Endothelial cell of umbilical vein (primary cell): ENCODE data around the gene IRX1. TPM values are rescaled to one million over a fixed set of nuclear protein-coding genes. Genes with fewer than 3 reads are reported as not detected.

Experiments used
- BruUV-seq: library from RNA; stranded (reverse); fragments of 400-500 nt; replicated peaks from 2 replicates; lab custom pipeline; 2021; lab: Mats Ljungman, UMichigan
- CTCF ChIA-PET: fragments of 300-600, 350-600 bp; sonication (Branson Sonifier 250); formaldehyde crosslinking; loops from one replicate; lab custom pipeline; 2021; ENCODE audit warnings: antibody characterized with exemption, inconsistent platforms; lab: Charles Lee
- POLR2A ChIA-PET: fragments of 300-600, 350-600 bp; sonication (Branson Sonifier 250); formaldehyde crosslinking; loops from one replicate; lab custom pipeline; 2021; ENCODE audit warnings: antibody characterized with exemption, inconsistent platforms; lab: Charles Lee
- DNase-seq: peaks from one replicate; pipeline ENCODE4 v3.0.0-alpha.2; 2011; ENCODE audit warnings: low read depth, low spot score
- FAIRE-seq: peaks from 2 replicates; lab custom pipeline; 2011; peaks lifted over from hg19 to GRCh38; lab: Jason Lieb, UNC
- H2AFZ ChIP-seq: 2 replicates; pipeline ENCODE4 v1.6.0; 2012; ENCODE audit warnings: low read depth, low read length, control low read depth, inconsistent platforms
- H3K27ac ChIP-seq: 2 replicates; pipeline ENCODE4 v1.5.1; 2011; ENCODE audit warnings: low read depth, mild to moderate bottlenecking, control low read depth, low read length, moderate library complexity; ENCODE audit not compliant: insufficient read depth
- H3K27me3 ChIP-seq, 2 experiments: 2 replicates each; pipeline versions ENCODE4 v1.6.0 to v1.6.1; 2011; ENCODE audit warnings: low read length in 2 of 2, mixed read lengths in 1 of 2; ENCODE audit not compliant: control insufficient read depth in 2 of 2, insufficient read depth in 2 of 2
- H3K36me3 ChIP-seq, 2 experiments: 2 replicates in 1 of 2; 3 replicates in 1 of 2; pipeline ENCODE4 v1.5.1; 2011; ENCODE audit warnings: low read length in 2 of 2, mild to moderate bottlenecking in 1 of 2, moderate library complexity in 1 of 2; ENCODE audit not compliant: control insufficient read depth in 2 of 2, insufficient read depth in 2 of 2; ENCODE audit errors: extremely low read depth in 1 of 2
- H3K4me1 ChIP-seq: 3 replicates; pipeline ENCODE4 v1.5.1; 2011; ENCODE audit warnings: mild to moderate bottlenecking, low read length; ENCODE audit not compliant: control insufficient read depth, insufficient read depth; ENCODE audit errors: extremely low read depth
- H3K4me2 ChIP-seq: 2 replicates; pipeline ENCODE4 v1.6.1; 2011; ENCODE audit warnings: low read length, control low read depth, mixed read lengths; ENCODE audit not compliant: insufficient read depth
- H3K4me3 ChIP-seq, 3 experiments: fragments of 200-600 bp in 1 of 3; sonication (generic), shearing (Covaris generic) in 1 of 3; replicated peaks in 1 of 3; 2 replicates each; pipeline ENCODE4 v1.5.1; 2011 to 2016; ENCODE audit warnings: control low read depth in 3 of 3, low read length in 3 of 3, mild to moderate bottlenecking in 2 of 3, inconsistent platforms in 1 of 3, low read depth in 1 of 3, moderate library complexity in 1 of 3; ENCODE audit not compliant: insufficient read depth in 1 of 3
- H3K79me2 ChIP-seq: 2 replicates; pipeline ENCODE4 v1.6.0; 2012; ENCODE audit warnings: low read length, inconsistent platforms; ENCODE audit not compliant: control insufficient read depth, insufficient read depth
- H3K9ac ChIP-seq: replicated peaks from 2 replicates; pipeline ENCODE3; 2011; ENCODE audit warnings: low read length, control low read depth; ENCODE audit not compliant: insufficient read depth; ENCODE audit errors: extremely low read depth
- H3K9me1 ChIP-seq: replicated peaks from 3 replicates; pipeline ENCODE4 v1.6.0; 2011; ENCODE audit warnings: mild to moderate bottlenecking, low read length; ENCODE audit not compliant: control insufficient read depth, insufficient read depth; ENCODE audit errors: extremely low read depth
- H3K9me3 ChIP-seq: replicated peaks from 2 replicates; pipeline ENCODE4 v1.5.1; 2012; ENCODE audit warnings: low read length, inconsistent platforms; ENCODE audit not compliant: control insufficient read depth, insufficient read depth
- H4K20me1 ChIP-seq: replicated peaks from 2 replicates; pipeline ENCODE3; 2011; ENCODE audit warnings: mild to moderate bottlenecking, low read length; ENCODE audit not compliant: control insufficient read depth, insufficient read depth; ENCODE audit errors: extremely low read depth
- CTCF ChIP-seq, 2 donors: IDR thresholded peaks; 1 replicate in 1 of 2; 2 replicates in 1 of 2; pipeline ENCODE4 v1.5.1; 2011; ENCODE audit warnings: low read length in 2 of 2, mild to moderate bottlenecking in 2 of 2, moderate library complexity in 2 of 2, control low read depth in 1 of 2, inconsistent platforms in 1 of 2, low read depth in 1 of 2; ENCODE audit not compliant: insufficient read depth in 1 of 2; ENCODE audit errors: extremely low read depth in 1 of 2
- EZH2 ChIP-seq: IDR thresholded peaks from 2 replicates; pipeline ENCODE4 v1.6.1; 2012; ENCODE audit warnings: borderline replicate concordance, low read depth, mild to moderate bottlenecking, moderate library complexity, low read length, inconsistent platforms; ENCODE audit not compliant: severe bottlenecking
- FOS ChIP-seq: IDR thresholded peaks from 2 replicates; pipeline ENCODE4 v1.6.1; 2011; ENCODE audit warnings: mild to moderate bottlenecking, low read length, moderate library complexity, borderline replicate concordance; ENCODE audit not compliant: insufficient read depth
- GATA2 ChIP-seq: IDR thresholded peaks from 2 replicates; pipeline ENCODE4 v1.7.0; 2011; ENCODE audit warnings: low read depth, mild to moderate bottlenecking, moderate library complexity, mixed read lengths, low read length; ENCODE audit not compliant: insufficient read length, insufficient read depth
- JUN ChIP-seq: IDR thresholded peaks from 2 replicates; pipeline ENCODE4 v1.6.1; 2011; ENCODE audit warnings: borderline replicate concordance, low read depth; ENCODE audit not compliant: insufficient read length, insufficient read depth
- MYC ChIP-seq: IDR thresholded peaks from one replicate; pipeline ENCODE4 v1.6.1; 2011; ENCODE audit warnings: mild to moderate bottlenecking, low read depth, low read length
- POLR2A ChIP-seq: IDR thresholded peaks from 2 replicates; pipeline ENCODE4 v1.6.1; 2012; ENCODE audit warnings: low read depth, mild to moderate bottlenecking, control low read depth, low read length
- POLR2AphosphoS5 ChIP-seq: IDR thresholded peaks from 2 replicates; pipeline ENCODE4 v1.6.1; 2012; ENCODE audit warnings: low read depth, mild to moderate bottlenecking, control low read depth, low read length, moderate library complexity; ENCODE audit not compliant: insufficient read depth
- dilution Hi-C: fragments of 300-500 bp; cut with MboI; formaldehyde crosslinking; loops from one replicate; pipeline ENCODE4 v1.15.0; 2019; ENCODE audit warnings: low sequenced_read_pairs; ENCODE audit not compliant: extremely low pct_ligation_motif_present
- intact Hi-C: fragments of 100-400 bp; cut with micrococcal nuclease; formaldehyde crosslinking; loops from one replicate; pipeline ENCODE4 v1.10.0; 2022
- polyA plus RNA-seq, 4 experiments: library from polyadenylated mRNA; depleted of rRNA in 3 of 4; stranded (reverse) in 3 of 4; unstranded in 1 of 4; fragments of >200 nt; gene quantifications; 2 replicates each; pipeline versions ENCODE4 v1.2.1 to v1.2.3, GENCODE V29; 2011 to 2012; ENCODE audit warnings: missing spikeins in 1 of 4
- total RNA-seq: library from RNA; stranded (reverse); gene quantifications from 2 replicates; pipeline ENCODE4 v1.2.3, GENCODE V29; 2021
- TF ChIP-seq, protein P1 (sequence below): IDR thresholded peaks from 2 replicates; pipeline ENCODE4 v1.6.1; 2011; ENCODE audit not compliant: insufficient read depth, insufficient read length

IRX1 gene
- total and polyA plus RNA-seq, 2 donors (not counting 3 experiments of a cell fraction or from before 2014, with no cell fraction given): not detected

GRCh38 chr5:3599226-3600105 is 3.8 kb downstream of the IRX1 start:
- H3K27ac ChIP-seq: no peak overlapping the region
- no peaks in the 10 kb centered on the region for H3K9me3 ChIP-seq
- CTCF ChIA-PET: no interaction called here
- no peak for FAIRE-seq
- H3K79me2 ChIP-seq: no peaks in the 10 kb centered on the region
- no TSS peak for BruUV-seq
- POLR2A ChIA-PET: no interaction called here
- H2AFZ ChIP-seq: no peak overlapping the region
- dilution Hi-C loops (no loop called here), intact Hi-C loops (loop anchor here (10.0 kb wide), 1 partner anchor 855 kb away; no protein-coding TSS in a partner anchor)
- DNase-seq: no peak
- H4K20me1 ChIP-seq: no peaks in the 10 kb centered on the region
- peaks cover 66 to 74% of the 10 kb centered on the region in 2 experiments for H3K27me3 ChIP-seq
- H3K4me3 ChIP-seq: no peak overlapping the region
- H3K4me1 ChIP-seq: no peaks in the 10 kb centered on the region
- TF ChIP-seq, protein P1, sequence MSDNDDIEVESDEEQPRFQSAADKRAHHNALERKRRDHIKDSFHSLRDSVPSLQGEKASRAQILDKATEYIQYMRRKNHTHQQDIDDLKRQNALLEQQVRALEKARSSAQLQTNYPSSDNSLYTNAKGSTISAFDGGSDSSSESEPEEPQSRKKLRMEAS: no peak
- TF ChIP-seq POLR2A (no peak), GATA2 (no peak), POLR2AphosphoS5 (no peak), JUN (no peak), MYC (no peak), FOS (no peak), CTCF (IDR thresholded peaks at IDR 0.05; ENCODE audit: extremely low read depth in 1 of 2, insufficient read depth in 1 of 2, low read depth in 1 of 2, low read length in 2 of 2) (peak in 1 of 2 donors; percentile 17), EZH2 (peak; percentile 57)
- H3K9me1 ChIP-seq: no peaks in the 10 kb centered on the region
- no peak overlapping the region for H3K9ac ChIP-seq
- H3K4me2 ChIP-seq: no peak overlapping the region
- H3K36me3 ChIP-seq: no peaks in the 10 kb centered on the region
